Measurements from ENCODE around the gene MMP21.
A peak's percentile ranks its signal among the peaks of the same experiment; 100 is the strongest.

MMP21 gene

GRCh38 chr10:125788156-125789034 is 12.8 kb upstream of the MMP21 start:
- no peak for DNase-seq

- DNase-seq, result no peak
Observed at GRCh38 chr10:125785791-125786190, 10.2 kb upstream of the MMP21 start.

GRCh38 chr10:125783957-125784356 is 8.3 kb upstream of the MMP21 start:
- DNase-seq, result no peak

GRCh38 chr10:125783408-125783807 is 7.8 kb upstream of the MMP21 start:
- DNase-seq, result no peak

- no peak for DNase-seq
Observed at GRCh38 chr10:125782616-125783015, 7.0 kb upstream of the MMP21 start.

GRCh38 chr10:125782054-125782453 is 6.4 kb upstream of the MMP21 start:
- no peak for DNase-seq

- no peak for DNase-seq
Observed at GRCh38 chr10:125781374-125781773, 5.8 kb upstream of the MMP21 start.

- no peak for DNase-seq
Observed at GRCh38 chr10:125779403-125780327, 4.0 kb upstream of the MMP21 start.

- DNase-seq, result no peak
Observed at GRCh38 chr10:125778556-125778955, 2.9 kb upstream of the MMP21 start.

- no peak for DNase-seq
Observed at GRCh38 chr10:125777806-125778205, 2.2 kb upstream of the MMP21 start.

- DNase-seq, result no peak
Observed at GRCh38 chr10:125774581-125775191, 935 bp downstream of the MMP21 start.

- DNase-seq, result no peak
Observed at GRCh38 chr10:125773687-125774543, 1.7 kb downstream of the MMP21 start.

- DNase-seq, result no peak
Observed at GRCh38 chr10:125772864-125773180, 2.8 kb downstream of the MMP21 start.

- DNase-seq, result no peak
Observed at GRCh38 chr10:125772112-125772863, 3.3 kb downstream of the MMP21 start.

- DNase-seq, result no peak
Observed at GRCh38 chr10:125770844-125771243, 4.8 kb downstream of the MMP21 start.

GRCh38 chr10:125769175-125769574 is 6.4 kb downstream of the MMP21 start:
- DNase-seq, result no peak

GRCh38 chr10:125768219-125768855 is 7.3 kb downstream of the MMP21 start:
- DNase-seq, result peak in 2 of 3 experiments; percentile 1 to 23

GRCh38 chr10:125766511-125766910 is 9.1 kb downstream of the MMP21 start:
- no peak for DNase-seq

- no peak for DNase-seq
Observed at GRCh38 chr10:125765835-125766234, 9.8 kb downstream of the MMP21 start.

GRCh38 chr10:125762692-125763648 is 12.7 kb downstream of the MMP21 start:
- DNase-seq, result no peak
